Measurements from ENCODE around the gene CPXM1.
"Not testable (repeated sequence)": the region's sequence is repeated elsewhere in the genome, so short reads cannot be mapped to it uniquely, and the experiment has no call there.

CPXM1 gene

GRCh38 chr20:2820896-2821869 is 20.8 kb upstream of the CPXM1 start:
- DNase-seq: no peak

GRCh38 chr20:2820084-2820895 is 19.9 kb upstream of the CPXM1 start:
- DNase-seq: no peak

- DNase-seq: no peak
Observed at GRCh38 chr20:2817891-2818595, 17.6 kb upstream of the CPXM1 start.

GRCh38 chr20:2817341-2817726 is 16.9 kb upstream of the CPXM1 start:
- DNase-seq: no peak

GRCh38 chr20:2816583-2817340 is 16.3 kb upstream of the CPXM1 start:
- DNase-seq: no peak

GRCh38 chr20:2816030-2816582 is 15.7 kb upstream of the CPXM1 start, which contains the start of gene TMEM239:
TMEM239 (plus strand) TSS chr20:2816364; CDS start chr20:2816555, 191 bp downstream.
- no peak for DNase-seq

GRCh38 chr20:2815242-2815900 is 14.9 kb upstream of the CPXM1 start:
- no peak for DNase-seq

GRCh38 chr20:2814587-2815051 is 14.2 kb upstream of the CPXM1 start, which contains the start of gene C20orf141:
C20orf141 (plus strand) TSS chr20:2814987; CDS start chr20:2815185, 198 bp downstream.
- DNase-seq: peak; percentile 94

- peak; percentile 62 for DNase-seq
Observed at GRCh38 chr20:2814076-2814475, 13.6 kb upstream of the CPXM1 start.

- no peak for DNase-seq
Observed at GRCh38 chr20:2812189-2812588, 11.8 kb upstream of the CPXM1 start.

GRCh38 chr20:2809690-2810089 is 9.3 kb upstream of the CPXM1 start:
- no peak for DNase-seq

GRCh38 chr20:2807929-2808328 is 7.5 kb upstream of the CPXM1 start:
- not testable (repeated sequence) for DNase-seq

- DNase-seq: no peak
Observed at GRCh38 chr20:2807019-2807418, 6.6 kb upstream of the CPXM1 start.

GRCh38 chr20:2806351-2806701 is 5.9 kb upstream of the CPXM1 start:
- DNase-seq: no peak

- no peak for DNase-seq
Observed at GRCh38 chr20:2805689-2806350, 5.4 kb upstream of the CPXM1 start.

GRCh38 chr20:2804852-2805688 is 4.6 kb upstream of the CPXM1 start:
- no peak for DNase-seq

GRCh38 chr20:2804041-2804828 is 3.8 kb upstream of the CPXM1 start:
- DNase-seq: no peak

GRCh38 chr20:2801286-2801728 is 880 bp upstream of the CPXM1 start:
- DNase-seq: no peak
